Measurements from ENCODE around the gene GLB1L. TPM values are rescaled to one million over a fixed set of nuclear protein-coding genes. Genes with fewer than 3 reads are reported as not detected.
"Not testable (repeated sequence)": the region's sequence is repeated elsewhere in the genome, so short reads cannot be mapped to it uniquely, and the experiment has no call there.

GLB1L gene
- total RNA-seq, 1 experiment from 2014 or later, result 9.6 TPM

- DNase-seq (ENCODE audit: low spot score), result no peak
These were observed 35.4 kb upstream of the GLB1L start for GRCh38 chr2:219280651-219281050.

- no peak for DNase-seq (ENCODE audit: low spot score)
These were observed 34.8 kb upstream of the GLB1L start for GRCh38 chr2:219279916-219280516.

- DNase-seq (ENCODE audit: low spot score), result peak; percentile 99
These were observed 34.1 kb upstream of the GLB1L start, which contains the start of gene DNAJB2 for GRCh38 chr2:219279151-219279915. Gene DNAJB2, plus strand, starts transcription at chr2:219279366. Its CDS starts 468 bp downstream, at chr2:219279834.

- no peak for DNase-seq (ENCODE audit: low spot score)
These were observed 33.5 kb upstream of the GLB1L start for GRCh38 chr2:219278655-219279150.

GRCh38 chr2:219277703-219278654 is 32.7 kb upstream of the GLB1L start:
- peak; percentile 73 for DNase-seq (ENCODE audit: low spot score)

GRCh38 chr2:219274361-219274921 is 29.2 kb upstream of the GLB1L start:
- DNase-seq (ENCODE audit: low spot score), result peak; percentile 95

GRCh38 chr2:219273937-219274336 is 28.7 kb upstream of the GLB1L start:
- peak; percentile 91 for DNase-seq (ENCODE audit: low spot score)

GRCh38 chr2:219272995-219273394 is 27.8 kb upstream of the GLB1L start:
- peak; percentile 84 for DNase-seq (ENCODE audit: low spot score)

GRCh38 chr2:219272356-219272755 is 27.1 kb upstream of the GLB1L start:
- no peak for DNase-seq (ENCODE audit: low spot score)

- no peak for DNase-seq (ENCODE audit: low spot score)
These were observed 25.8 kb upstream of the GLB1L start for GRCh38 chr2:219271021-219271420.

- no peak for DNase-seq (ENCODE audit: low spot score)
These were observed 24.8 kb upstream of the GLB1L start for GRCh38 chr2:219270055-219270372.

GRCh38 chr2:219269362-219270054 is 24.3 kb upstream of the GLB1L start:
- no peak for DNase-seq (ENCODE audit: low spot score)

GRCh38 chr2:219268294-219268693 is 23.1 kb upstream of the GLB1L start:
- no peak for DNase-seq (ENCODE audit: low spot score)

- DNase-seq (ENCODE audit: low spot score), result no peak
These were observed 21.6 kb upstream of the GLB1L start for GRCh38 chr2:219266886-219267285.

GRCh38 chr2:219266232-219266631 is 21.0 kb upstream of the GLB1L start:
- DNase-seq (ENCODE audit: low spot score), result no peak

GRCh38 chr2:219261024-219261855 is 16.0 kb upstream of the GLB1L start:
- DNase-seq (ENCODE audit: low spot score), result no peak

- not testable (repeated sequence) for DNase-seq (ENCODE audit: low spot score)
These were observed 13.7 kb upstream of the GLB1L start for GRCh38 chr2:219258942-219259341.

GRCh38 chr2:219254590-219255201 is 9.5 kb upstream of the GLB1L start:
- no peak for DNase-seq (ENCODE audit: low spot score)

GRCh38 chr2:219253753-219254589 is 8.7 kb upstream of the GLB1L start, which contains the start of gene TUBA4A:
Gene TUBA4A, minus strand, starts transcription at chr2:219253918. Its CDS starts 60 bp downstream, at chr2:219253858.
- DNase-seq (ENCODE audit: low spot score), result peak; percentile 75

Data from A172 (cell line).